GM12878 (cell line): Measurements from ENCODE around the gene GDAP2. TPM values are rescaled to one million over a fixed set of nuclear protein-coding genes. Genes with fewer than 3 reads are reported as not detected.

Experiments used
- BACH1 ChIP-seq: fragments of 450-650 bp; IDR thresholded peaks from 2 replicates; pipeline ENCODE4 v1.6.1; 2017; ENCODE audit warnings: mild to moderate bottlenecking, borderline replicate concordance
- BMI1 ChIP-seq: fragments of 450-650 bp; IDR thresholded peaks from 2 replicates; pipeline ENCODE4 v1.6.1; 2016; ENCODE audit warnings: mild to moderate bottlenecking, moderate library complexity, borderline replicate concordance
- CHD4 ChIP-seq: fragments of 200-600 bp; sonication (generic); IDR thresholded peaks from 2 replicates; pipeline ENCODE4 v1.6.1; 2016; ENCODE audit warnings: mild to moderate bottlenecking
- E4F1 ChIP-seq: fragments of 450-650 bp; IDR thresholded peaks from 2 replicates; pipeline ENCODE4 v1.6.1; 2018; ENCODE audit warnings: borderline replicate concordance, mild to moderate bottlenecking; ENCODE audit not compliant: partially characterized antibody
- HDAC6 ChIP-seq: fragments of 200-600 bp; sonication (generic); IDR thresholded peaks from one replicate; pipeline ENCODE4 v1.8.0; 2017; ENCODE audit warnings: antibody characterized with exemption; ENCODE audit not compliant: unreplicated experiment
- HDGF ChIP-seq: fragments of 450-650 bp; IDR thresholded peaks from 2 replicates; pipeline ENCODE4 v1.6.1; 2016; ENCODE audit warnings: antibody characterized with exemption
- MAX ChIP-seq: IDR thresholded peaks from 2 replicates; pipeline ENCODE4 v1.6.1; 2012; ENCODE audit warnings: low read depth, low read length, improper control_type of control experiment
- NR2C2 ChIP-seq: IDR thresholded peaks from 2 replicates; pipeline ENCODE4 v1.6.1; 2011; ENCODE audit warnings: borderline replicate concordance, low read depth; ENCODE audit not compliant: control insufficient read depth, insufficient read length
- PML ChIP-seq: IDR thresholded peaks from 2 replicates; pipeline ENCODE4 v1.6.1; 2012; ENCODE audit warnings: low read length, inconsistent platforms
- RAD51 ChIP-seq: fragments of 450-650 bp; IDR thresholded peaks from 2 replicates; pipeline ENCODE4 v1.6.1; 2016; ENCODE audit warnings: moderate library complexity, mild to moderate bottlenecking, inconsistent platforms
- SP1 ChIP-seq: IDR thresholded peaks from one replicate; pipeline ENCODE4 v1.6.1; 2011; ENCODE audit warnings: low read depth, low read length
- SPI1 ChIP-seq: IDR thresholded peaks from 2 replicates; pipeline ENCODE4 v1.6.1; 2011; ENCODE audit warnings: low read depth, mild to moderate bottlenecking, low read length, moderate library complexity, borderline replicate concordance; ENCODE audit not compliant: insufficient read depth
- TCF7 ChIP-seq: IDR thresholded peaks from 2 replicates; pipeline ENCODE4 v1.6.1; 2014; ENCODE audit warnings: antibody characterized with exemption, borderline replicate concordance
- USF1 ChIP-seq: IDR thresholded peaks from 2 replicates; pipeline ENCODE4 v1.6.1; 2011; ENCODE audit warnings: borderline replicate concordance, low read depth, mild to moderate bottlenecking, moderate library complexity, mixed read lengths, low read length; ENCODE audit not compliant: insufficient read depth; ENCODE audit errors: extremely low read length
- ZNF687 ChIP-seq: fragments of 450-650 bp; IDR thresholded peaks from 2 replicates; pipeline ENCODE4 v1.6.1; 2017; ENCODE audit warnings: mild to moderate bottlenecking, moderate library complexity
- ZZZ3 ChIP-seq: IDR thresholded peaks from 2 replicates; pipeline ENCODE4 v1.6.1; 2011; ENCODE audit warnings: low read depth; ENCODE audit not compliant: control insufficient read depth, insufficient read length
- polyA plus RNA-seq, 11 experiments: library from polyadenylated mRNA; depleted of rRNA in 4 of 11; unstranded in 6 of 11; stranded (reverse) in 5 of 11; fragments of >200 nt; fragmentation: Nextera tagmentation in 4 of 11; fragmentation: Illumina TruSeq in 1 of 11; extraction: Ambion mirVana in 4 of 11; extraction: Trizol in 1 of 11; gene quantifications; 1 replicate in 1 of 11; 2 replicates in 10 of 11; pipeline versions ENCODE4 v1.2.1 to v1.2.3, GENCODE V29; 2011 to 2016; ENCODE audit warnings: inconsistent platforms in 2 of 11, missing spikeins in 2 of 11, low read depth in 1 of 11
- total RNA-seq, 4 experiments: library from RNA; depleted of rRNA in 3 of 4; stranded (reverse); fragments of >200 nt in 3 of 4; fragmentation: Illumina TruSeq in 1 of 4; extraction: Trizol in 1 of 4; gene quantifications; 2 replicates each; pipeline versions ENCODE4 v1.2.1 to v1.2.3, GENCODE V29; 2013 to 2021
- TF ChIP-seq, protein P1 (sequence below): IDR thresholded peaks from 2 replicates; pipeline ENCODE4 v1.6.1; 2012; ENCODE audit warnings: low read length, inconsistent platforms

GDAP2 gene
- total and polyA plus RNA-seq, 10 of the 15 experiments (the other 5 are each of a cell fraction or from before 2014, with no cell fraction given), result 2.6 to 19.2 (median 11.4) TPM

- TF ChIP-seq E4F1, result peak; percentile 69
- TF ChIP-seq ZNF687, result 0 out of 2 replicates have a peak, but pooled peaks have one; percentile 23
- no peak for TF ChIP-seq ZZZ3
- TF ChIP-seq BMI1, result no peak
- TF ChIP-seq CHD4, result no peak
- no peak for TF ChIP-seq BACH1
- no peak for TF ChIP-seq HDAC6
- peak; percentile 1; the same call in 1 of the 2 replicates for TF ChIP-seq PML
- TF ChIP-seq SPI1, result no peak
- no peak for TF ChIP-seq NR2C2
- TF ChIP-seq HDGF, result no peak
- TF ChIP-seq RAD51, result no peak
- TF ChIP-seq, protein P1, sequence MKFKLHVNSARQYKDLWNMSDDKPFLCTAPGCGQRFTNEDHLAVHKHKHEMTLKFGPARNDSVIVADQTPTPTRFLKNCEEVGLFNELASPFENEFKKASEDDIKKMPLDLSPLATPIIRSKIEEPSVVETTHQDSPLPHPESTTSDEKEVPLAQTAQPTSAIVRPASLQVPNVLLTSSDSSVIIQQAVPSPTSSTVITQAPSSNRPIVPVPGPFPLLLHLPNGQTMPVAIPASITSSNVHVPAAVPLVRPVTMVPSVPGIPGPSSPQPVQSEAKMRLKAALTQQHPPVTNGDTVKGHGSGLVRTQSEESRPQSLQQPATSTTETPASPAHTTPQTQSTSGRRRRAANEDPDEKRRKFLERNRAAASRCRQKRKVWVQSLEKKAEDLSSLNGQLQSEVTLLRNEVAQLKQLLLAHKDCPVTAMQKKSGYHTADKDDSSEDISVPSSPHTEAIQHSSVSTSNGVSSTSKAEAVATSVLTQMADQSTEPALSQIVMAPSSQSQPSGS, result no peak; the same call in 1 of the 2 replicates
- TF ChIP-seq MAX, result peak; percentile 81
- TF ChIP-seq USF1, result no peak
- TF ChIP-seq SP1, result peak; percentile 42
- no peak for TF ChIP-seq TCF7
Observed at GRCh38 chr1:117929343-117930172, at the start of gene GDAP2, which contains the start of gene WDR3 (continued).
